Stimulated activated naive CD8-positive, alpha-beta T cell treated with anti-CD3 and anti-CD28 coated beads, Interleukin-15, Interleukin-2, amounts not matched to agents 100 ng/mL and 50 ng/mL, for 24 hours (primary cell): ENCODE measurements around the gene APLP2.
"Not testable (repeated sequence)": the region's sequence is repeated elsewhere in the genome, so short reads cannot be mapped to it uniquely, and the experiment has no call there.

Source experiments
- H3K27ac Mint-ChIP-seq: one replicate; pipeline ENCODE4 v1.8.0; 2021; ENCODE audit warnings: mild to moderate bottlenecking, mixed read lengths
- H3K27me3 Mint-ChIP-seq: one replicate; pipeline ENCODE4 v1.8.0; 2021; ENCODE audit warnings: mixed read lengths
- H3K36me3 Mint-ChIP-seq: one replicate; pipeline ENCODE4 v1.8.0; 2021; ENCODE audit warnings: low read depth, mixed read lengths
- H3K4me1 Mint-ChIP-seq: one replicate; pipeline ENCODE4 v1.8.0; 2021; ENCODE audit warnings: low read depth, mixed read lengths
- H3K4me3 Mint-ChIP-seq: one replicate; pipeline ENCODE4 v1.8.0; 2021; ENCODE audit warnings: mild to moderate bottlenecking, mixed read lengths
- H3K9me3 Mint-ChIP-seq: one replicate; pipeline ENCODE4 v1.8.0; 2021; ENCODE audit warnings: mixed read lengths

The APLP2 gene

GRCh38 chr11:130069659-130070108 is at the start of gene APLP2:
APLP2 (plus strand) TSS chr11:130069894; CDS start chr11:130069978, 84 bp downstream.
- Mint-ChIP-seq H3K27me3 (peaks cover 11% of the 10 kb centered on the region), H3K36me3 (no peaks in the 10 kb centered on the region), H3K9me3 (no peaks in the 10 kb centered on the region), H3K27ac (peak within 1 kb of the TSS; percentile 63), H3K4me3 (peak within 1 kb of the TSS; percentile 86), H3K4me1 (peaks cover 30% of the 10 kb centered on the region)

GRCh38 chr11:130020323-130020722 is 49.4 kb upstream of the APLP2 start:
- Mint-ChIP-seq H3K36me3 (no peaks in the 10 kb centered on the region), H3K27ac (no peak overlapping the region), H3K4me1 (peaks cover 4% of the 10 kb centered on the region), H3K9me3 (peaks cover 4% of the 10 kb centered on the region), H3K27me3 (peaks cover 7% of the 10 kb centered on the region), H3K4me3 (no peak overlapping the region)

- H3K27ac Mint-ChIP-seq, H3K36me3 Mint-ChIP-seq, H3K4me3 Mint-ChIP-seq, H3K9me3 Mint-ChIP-seq, H3K27me3 Mint-ChIP-seq, H3K4me1 Mint-ChIP-seq: not testable (repeated sequence)
Observed at GRCh38 chr11:130021606-130022005, 48.1 kb upstream of the APLP2 start.

- H3K4me3 Mint-ChIP-seq = no peak overlapping the region
- peaks cover 7% of the 10 kb centered on the region for H3K27me3 Mint-ChIP-seq
- no peaks in the 10 kb centered on the region for H3K9me3 Mint-ChIP-seq
- H3K36me3 Mint-ChIP-seq = no peaks in the 10 kb centered on the region
- peaks cover 4% of the 10 kb centered on the region for H3K4me1 Mint-ChIP-seq
- H3K27ac Mint-ChIP-seq = no peak overlapping the region
Observed at GRCh38 chr11:130022799-130023198, 46.9 kb upstream of the APLP2 start.

- Mint-ChIP-seq H3K4me1 (peaks cover 4% of the 10 kb centered on the region), H3K4me3 (no peak overlapping the region), H3K36me3 (no peaks in the 10 kb centered on the region), H3K27me3 (peaks cover 7% of the 10 kb centered on the region), H3K9me3 (no peaks in the 10 kb centered on the region), H3K27ac (no peak overlapping the region)
Observed at GRCh38 chr11:130023204-130023603, 46.5 kb upstream of the APLP2 start.

GRCh38 chr11:130024361-130024760 is 45.3 kb upstream of the APLP2 start:
- H3K36me3 Mint-ChIP-seq = no peaks in the 10 kb centered on the region
- H3K4me3 Mint-ChIP-seq = no peak overlapping the region
- H3K27ac Mint-ChIP-seq = no peak overlapping the region
- no peaks in the 10 kb centered on the region for H3K9me3 Mint-ChIP-seq
- peaks cover 7% of the 10 kb centered on the region for H3K27me3 Mint-ChIP-seq
- peaks cover 4% of the 10 kb centered on the region for H3K4me1 Mint-ChIP-seq

- no peak overlapping the region for H3K4me3 Mint-ChIP-seq
- H3K4me1 Mint-ChIP-seq = peaks cover 4% of the 10 kb centered on the region
- no peaks in the 10 kb centered on the region for H3K36me3 Mint-ChIP-seq
- peaks cover 7% of the 10 kb centered on the region for H3K27me3 Mint-ChIP-seq
- no peaks in the 10 kb centered on the region for H3K9me3 Mint-ChIP-seq
- no peak overlapping the region for H3K27ac Mint-ChIP-seq
Observed at GRCh38 chr11:130025371-130025770, 44.3 kb upstream of the APLP2 start.

- no peaks in the 10 kb centered on the region for H3K4me1 Mint-ChIP-seq
- no peak overlapping the region for H3K27ac Mint-ChIP-seq
- no peak overlapping the region for H3K4me3 Mint-ChIP-seq
- peaks cover 4% of the 10 kb centered on the region for H3K27me3 Mint-ChIP-seq
- no peaks in the 10 kb centered on the region for H3K36me3 Mint-ChIP-seq
- no peaks in the 10 kb centered on the region for H3K9me3 Mint-ChIP-seq
Observed at GRCh38 chr11:130029137-130029536, 40.6 kb upstream of the APLP2 start.

- H3K9me3 Mint-ChIP-seq = no peaks in the 10 kb centered on the region
- H3K27ac Mint-ChIP-seq = no peak overlapping the region
- no peak overlapping the region for H3K4me3 Mint-ChIP-seq
- H3K4me1 Mint-ChIP-seq = no peaks in the 10 kb centered on the region
- no peaks in the 10 kb centered on the region for H3K36me3 Mint-ChIP-seq
- peaks cover 2% of the 10 kb centered on the region for H3K27me3 Mint-ChIP-seq
Observed at GRCh38 chr11:130031056-130031455, 38.6 kb upstream of the APLP2 start.

- Mint-ChIP-seq H3K4me1 (no peaks in the 10 kb centered on the region), H3K27me3 (peaks cover 3% of the 10 kb centered on the region), H3K27ac (no peak overlapping the region), H3K9me3 (no peaks in the 10 kb centered on the region), H3K36me3 (no peaks in the 10 kb centered on the region), H3K4me3 (no peak overlapping the region)
Observed at GRCh38 chr11:130031945-130032344, 37.7 kb upstream of the APLP2 start.

GRCh38 chr11:130032931-130033330 is 36.8 kb upstream of the APLP2 start:
- Mint-ChIP-seq H3K36me3 (no peaks in the 10 kb centered on the region), H3K27ac (no peak overlapping the region), H3K9me3 (no peaks in the 10 kb centered on the region)

GRCh38 chr11:130034236-130034635 is 35.5 kb upstream of the APLP2 start:
- Mint-ChIP-seq H3K4me1 (no peaks in the 10 kb centered on the region), H3K36me3 (no peaks in the 10 kb centered on the region), H3K27ac (no peak overlapping the region), H3K27me3 (peaks cover 3% of the 10 kb centered on the region), H3K4me3 (no peak overlapping the region), H3K9me3 (no peaks in the 10 kb centered on the region)

More at GRCh38 chr11:130032931-130033330, 36.8 kb upstream of the APLP2 start:
- Mint-ChIP-seq H3K27me3 (peaks cover 3% of the 10 kb centered on the region), H3K4me3 (no peak overlapping the region), H3K4me1 (no peaks in the 10 kb centered on the region)

GRCh38 chr11:130037058-130037457 is 32.6 kb upstream of the APLP2 start:
- Mint-ChIP-seq H3K36me3 (no peaks in the 10 kb centered on the region), H3K27ac (no peak overlapping the region), H3K27me3 (peaks cover 5% of the 10 kb centered on the region), H3K4me3 (no peak overlapping the region), H3K4me1 (no peaks in the 10 kb centered on the region), H3K9me3 (no peaks in the 10 kb centered on the region)

GRCh38 chr11:130037881-130038585 is 31.7 kb upstream of the APLP2 start:
- no peaks in the 10 kb centered on the region for H3K36me3 Mint-ChIP-seq
- no peaks in the 10 kb centered on the region for H3K9me3 Mint-ChIP-seq
- no peak overlapping the region for H3K27ac Mint-ChIP-seq
- no peak overlapping the region for H3K4me3 Mint-ChIP-seq
- H3K27me3 Mint-ChIP-seq = peaks cover 13% of the 10 kb centered on the region
- no peaks in the 10 kb centered on the region for H3K4me1 Mint-ChIP-seq

GRCh38 chr11:130040281-130040940 is 29.3 kb upstream of the APLP2 start:
- H3K4me1 Mint-ChIP-seq = no peaks in the 10 kb centered on the region
- H3K27ac Mint-ChIP-seq = no peak overlapping the region
- no peaks in the 10 kb centered on the region for H3K9me3 Mint-ChIP-seq
- no peaks in the 10 kb centered on the region for H3K36me3 Mint-ChIP-seq
- H3K27me3 Mint-ChIP-seq = peaks cover 20% of the 10 kb centered on the region
- H3K4me3 Mint-ChIP-seq = no peak overlapping the region
